WTC11 (cell line): ENCODE data around the gene DRAXIN. TPM values are rescaled to one million over a fixed set of nuclear protein-coding genes. Genes with fewer than 3 reads are reported as not detected.
A peak's percentile ranks its signal among the peaks of the same experiment; 100 is the strongest.

Experiments
- ATAC-seq: fragments of 200-7000 bp; cut with Tn5 transposase; 2 replicates; pipeline ENCODE4 v1.10.0; 2021; ENCODE audit warnings: mild to moderate bottlenecking, moderate library complexity
- CTCF ChIA-PET: fragments of 300-600 bp; sonication (Branson Sonifier 250); formaldehyde crosslinking; loops from one replicate; lab custom pipeline; 2021; ENCODE audit warnings: antibody characterized with exemption; lab: Charles Lee
- POLR2A ChIA-PET: fragments of 350-600 bp; sonication (Branson Sonifier 250); formaldehyde crosslinking; loops from one replicate; lab custom pipeline; 2021; ENCODE audit warnings: antibody characterized with exemption; lab: Charles Lee
- DNase-seq: peaks from one replicate; pipeline ENCODE4 v3.0.0; 2021; ENCODE audit warnings: low spot score
- H3K27ac Mint-ChIP-seq: 2 replicates; pipeline ENCODE4 v1.8.0; 2021; ENCODE audit warnings: mixed read lengths
- H3K27me3 Mint-ChIP-seq: 2 replicates; pipeline ENCODE4 v1.8.0; 2021; ENCODE audit warnings: low read depth, mild to moderate bottlenecking, moderate library complexity, mixed read lengths
- H3K36me3 Mint-ChIP-seq: 2 replicates; pipeline ENCODE4 v1.8.0; 2021; ENCODE audit warnings: mixed read lengths
- H3K4me1 Mint-ChIP-seq: 2 replicates; pipeline ENCODE4 v1.8.0; 2022; ENCODE audit warnings: mixed read lengths
- H3K4me3 Mint-ChIP-seq: 2 replicates; pipeline ENCODE4 v1.8.0; 2021; ENCODE audit warnings: mild to moderate bottlenecking, moderate library complexity, mixed read lengths
- H3K9me3 Mint-ChIP-seq: 2 replicates; pipeline ENCODE4 v1.8.0; 2021; ENCODE audit warnings: mixed read lengths
- ATF1 ChIP-seq: sonication (generic); formaldehyde crosslinking; IDR thresholded peaks from 2 replicates; pipeline ENCODE4 v1.8.1; 2023; ENCODE audit warnings: mild to moderate bottlenecking, moderate library complexity, missing genetic modification reagents
- CBFB ChIP-seq: sonication (generic); formaldehyde crosslinking; IDR thresholded peaks from 2 replicates; pipeline ENCODE4 v1.8.1; 2022; ENCODE audit warnings: mild to moderate bottlenecking, low read depth, missing genetic modification reagents
- ELF4 ChIP-seq: sonication (generic); formaldehyde crosslinking; IDR thresholded peaks from 2 replicates; pipeline ENCODE4 v1.8.1; 2022; ENCODE audit warnings: low read depth, mild to moderate bottlenecking, moderate library complexity, missing genetic modification reagents
- EMX1 ChIP-seq: fragments of 250-450 bp; sonication (Bioruptor Pico); IDR thresholded peaks from 2 replicates; pipeline ENCODE4 v1.8.0; 2021; ENCODE audit warnings: mild to moderate bottlenecking
- FOXK1 ChIP-seq: sonication (generic); formaldehyde crosslinking; IDR thresholded peaks from 2 replicates; pipeline ENCODE4 v1.8.0; 2022; ENCODE audit warnings: mild to moderate bottlenecking, moderate library complexity, missing genetic modification reagents
- FOXP1 ChIP-seq: sonication (generic); formaldehyde crosslinking; IDR thresholded peaks from 2 replicates; pipeline ENCODE4 v1.8.0; 2022; ENCODE audit warnings: missing genetic modification reagents, mild to moderate bottlenecking, moderate library complexity, borderline replicate concordance
- HMGA2 ChIP-seq: fragments of 250-450 bp; sonication (Bioruptor Pico); IDR thresholded peaks from 2 replicates; pipeline ENCODE4 v1.4.0; 2021; ENCODE audit warnings: mild to moderate bottlenecking, moderate library complexity
- NR1H2 ChIP-seq: sonication (generic); formaldehyde crosslinking; IDR thresholded peaks from 2 replicates; pipeline ENCODE4 v1.9.0; 2021; ENCODE audit warnings: mild to moderate bottlenecking, moderate library complexity, missing genetic modification reagents
- OVOL2 ChIP-seq: fragments of 250-450 bp; sonication (Bioruptor Pico); IDR thresholded peaks from 2 replicates; pipeline ENCODE4 v1.9.0; 2021; ENCODE audit warnings: mild to moderate bottlenecking, borderline replicate concordance
- SMAD3 ChIP-seq: sonication (generic); formaldehyde crosslinking; IDR thresholded peaks from 2 replicates; pipeline ENCODE4 v1.8.0; 2022; ENCODE audit warnings: missing genetic modification reagents, mild to moderate bottlenecking, borderline replicate concordance
- SP1 ChIP-seq: sonication (generic); formaldehyde crosslinking; conservative IDR thresholded peaks from 2 replicates; pipeline ENCODE4 v1.8.1; 2022; ENCODE audit warnings: missing genetic modification reagents
- TCF7 ChIP-seq: sonication (generic); formaldehyde crosslinking; IDR thresholded peaks from 2 replicates; pipeline ENCODE4 v1.8.0; 2022; ENCODE audit warnings: mild to moderate bottlenecking, low read depth, missing genetic modification reagents, moderate library complexity
- TP53 ChIP-seq: sonication (generic); formaldehyde crosslinking; IDR thresholded peaks from 2 replicates; pipeline ENCODE4 v1.8.1; 2023; ENCODE audit warnings: mild to moderate bottlenecking, missing genetic modification reagents
- total RNA-seq: library from RNA; stranded (reverse); gene quantifications from 3 replicates; pipeline ENCODE4 v1.2.3, GENCODE V29; 2021
- TF ChIP-seq, protein P1 (sequence below): fragments of 250-450 bp; sonication (Bioruptor Pico); IDR thresholded peaks from 2 replicates; pipeline ENCODE4 v1.9.0; 2021; ENCODE audit warnings: mild to moderate bottlenecking
- TF ChIP-seq, protein P2 (sequence below): sonication (generic); formaldehyde crosslinking; IDR thresholded peaks from 2 replicates; pipeline ENCODE4 v1.8.1; 2022; ENCODE audit warnings: missing genetic modification reagents, borderline replicate concordance
- TF ChIP-seq, protein P3 (sequence below): fragments of 250-450 bp; sonication (Bioruptor Pico); conservative IDR thresholded peaks from 2 replicates; pipeline ENCODE4 v1.9.0; 2021; ENCODE audit warnings: mild to moderate bottlenecking
- TF ChIP-seq, protein P4 (sequence below): sonication (generic); formaldehyde crosslinking; IDR thresholded peaks from 2 replicates; pipeline ENCODE4 v1.8.1; 2023; ENCODE audit warnings: mild to moderate bottlenecking, missing genetic modification reagents, moderate library complexity
- TF ChIP-seq, protein P5 (sequence below): sonication (generic); formaldehyde crosslinking; conservative IDR thresholded peaks from 2 replicates; pipeline ENCODE4 v1.8.1; 2022; ENCODE audit warnings: mild to moderate bottlenecking, missing genetic modification reagents

DRAXIN gene
- total RNA-seq, 1 experiment from 2014 or later, result 12.0 TPM

DNA sequence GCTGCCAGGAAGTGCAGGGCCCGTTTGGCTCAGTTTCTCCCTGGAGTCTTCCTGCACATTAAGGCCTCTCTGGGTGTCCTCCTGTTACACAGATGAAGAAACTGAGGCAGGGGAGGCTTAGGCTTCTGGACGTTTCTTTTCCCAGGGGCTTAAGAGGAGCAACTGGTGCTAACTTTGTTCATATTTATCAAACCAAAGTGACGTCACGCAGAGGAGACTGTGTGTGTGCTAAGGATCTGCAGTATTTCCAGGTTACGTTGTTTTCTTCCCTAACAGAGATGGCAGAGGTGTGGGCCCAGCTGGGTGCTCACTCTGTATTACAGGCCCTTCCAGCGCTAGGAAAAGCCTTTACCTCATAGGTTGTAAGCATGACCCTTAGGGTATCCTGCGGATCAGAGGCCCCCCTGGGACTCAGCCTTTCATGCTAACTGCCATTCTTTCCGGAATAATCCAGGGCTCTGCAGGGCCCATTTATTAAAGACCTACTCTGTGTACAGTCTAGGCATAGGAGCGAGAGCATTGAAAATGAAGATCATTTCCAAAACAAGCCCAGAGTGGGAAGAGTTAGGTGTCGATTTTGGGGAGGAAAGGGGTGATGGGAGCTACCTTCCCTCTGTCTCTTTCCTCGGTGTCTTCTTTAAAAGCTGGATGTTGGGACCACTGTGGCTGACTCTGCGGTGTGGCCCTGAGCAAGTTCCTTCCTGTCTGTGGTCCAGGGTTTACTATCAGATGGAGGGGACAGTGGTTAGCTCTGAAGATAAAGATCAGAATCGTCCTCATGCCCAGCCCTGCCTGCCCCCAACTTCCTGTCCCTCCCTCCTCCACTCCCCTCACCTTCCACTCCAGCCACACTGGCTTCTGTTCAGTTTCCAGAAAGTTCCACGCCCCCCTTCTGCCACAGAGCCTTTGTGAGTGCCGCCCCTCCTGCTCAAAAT lies 49.0 kb downstream of the DRAXIN start:
- no peaks in the 10 kb centered on the region; the same call in 1 of the 2 replicates for H3K36me3 Mint-ChIP-seq
- H3K9me3 Mint-ChIP-seq, result no peaks in the 10 kb centered on the region
- H3K27me3 Mint-ChIP-seq, result no peaks in the 10 kb centered on the region
- CTCF ChIA-PET, result interaction anchor here (1.1 to 2.6 kb wide), 4 partner anchors 29 to 95 kb away, joined by 3 to 10 read pairs (median 4); partner anchors contain the start of gene FBXO6
- POLR2A ChIA-PET, result no interaction called here
- ATAC-seq (no peak), DNase-seq (no peak)
- 0 out of 2 replicates have a peak overlapping the region, but pooled peaks have one; percentile 20 for H3K27ac Mint-ChIP-seq
- H3K4me1 Mint-ChIP-seq, result peaks cover 30% of the 10 kb centered on the region
- no peak overlapping the region for H3K4me3 Mint-ChIP-seq
- TF ChIP-seq EMX1 (CRISPR knock-in tag) (no peak), NR1H2 (CRISPR knock-in tag) (no peak), OVOL2 (no peak)

DNA sequence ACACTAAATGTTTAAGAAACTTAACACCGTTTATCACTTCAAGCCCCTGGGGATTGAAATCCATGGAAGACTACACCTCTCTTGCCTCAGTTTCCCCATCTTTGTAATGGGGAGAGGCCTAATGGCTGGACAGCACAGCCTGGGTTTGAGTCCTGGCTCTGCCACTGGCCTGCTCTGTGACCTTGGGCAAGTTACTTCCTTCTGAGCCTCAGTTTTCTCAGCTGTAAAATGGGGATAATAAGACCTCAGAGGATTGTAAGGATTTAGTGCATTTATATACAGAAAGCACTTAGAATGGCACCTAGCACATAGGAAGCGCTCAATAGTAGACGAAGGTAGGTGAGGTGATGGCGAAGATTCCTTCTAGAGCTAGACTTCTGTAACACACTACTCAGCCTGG lies 50.0 kb downstream of the DRAXIN start:
- POLR2A ChIA-PET, result no interaction called here
- ATAC-seq (no peak), DNase-seq (no peak)
- Mint-ChIP-seq H3K4me1 (peaks cover 28% of the 10 kb centered on the region), H3K27ac (no peak overlapping the region), H3K36me3 (peaks cover 9% of the 10 kb centered on the region), H3K4me3 (no peak overlapping the region), H3K27me3 (no peaks in the 10 kb centered on the region), H3K9me3 (no peaks in the 10 kb centered on the region)
- CTCF ChIA-PET, result interaction anchor here (0.6 to 2.6 kb wide), 13 partner anchors 17 to 261 kb away, joined by 3 to 10 read pairs (median 5); partner anchors contain the start of genes DRAXIN and FBXO6
- TF ChIP-seq, protein P1, sequence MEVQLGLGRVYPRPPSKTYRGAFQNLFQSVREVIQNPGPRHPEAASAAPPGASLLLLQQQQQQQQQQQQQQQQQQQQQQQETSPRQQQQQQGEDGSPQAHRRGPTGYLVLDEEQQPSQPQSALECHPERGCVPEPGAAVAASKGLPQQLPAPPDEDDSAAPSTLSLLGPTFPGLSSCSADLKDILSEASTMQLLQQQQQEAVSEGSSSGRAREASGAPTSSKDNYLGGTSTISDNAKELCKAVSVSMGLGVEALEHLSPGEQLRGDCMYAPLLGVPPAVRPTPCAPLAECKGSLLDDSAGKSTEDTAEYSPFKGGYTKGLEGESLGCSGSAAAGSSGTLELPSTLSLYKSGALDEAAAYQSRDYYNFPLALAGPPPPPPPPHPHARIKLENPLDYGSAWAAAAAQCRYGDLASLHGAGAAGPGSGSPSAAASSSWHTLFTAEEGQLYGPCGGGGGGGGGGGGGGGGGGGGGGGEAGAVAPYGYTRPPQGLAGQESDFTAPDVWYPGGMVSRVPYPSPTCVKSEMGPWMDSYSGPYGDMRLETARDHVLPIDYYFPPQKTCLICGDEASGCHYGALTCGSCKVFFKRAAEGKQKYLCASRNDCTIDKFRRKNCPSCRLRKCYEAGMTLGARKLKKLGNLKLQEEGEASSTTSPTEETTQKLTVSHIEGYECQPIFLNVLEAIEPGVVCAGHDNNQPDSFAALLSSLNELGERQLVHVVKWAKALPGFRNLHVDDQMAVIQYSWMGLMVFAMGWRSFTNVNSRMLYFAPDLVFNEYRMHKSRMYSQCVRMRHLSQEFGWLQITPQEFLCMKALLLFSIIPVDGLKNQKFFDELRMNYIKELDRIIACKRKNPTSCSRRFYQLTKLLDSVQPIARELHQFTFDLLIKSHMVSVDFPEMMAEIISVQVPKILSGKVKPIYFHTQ (CRISPR knock-in tag), result no peak
- TF ChIP-seq SP1 (no peak), FOXK1 (CRISPR knock-in tag) (no peak), TP53 (CRISPR knock-in tag) (no peak), HMGA2 (CRISPR knock-in tag) (no peak), ATF1 (CRISPR knock-in tag) (no peak), FOXP1 (CRISPR knock-in tag) (no peak), CBFB (no peak), EMX1 (CRISPR knock-in tag) (no peak), OVOL2 (no peak), ELF4 (CRISPR knock-in tag) (no peak), TCF7 (CRISPR knock-in tag) (no peak), SMAD3 (CRISPR knock-in tag) (no peak)
- TF ChIP-seq, protein P2, sequence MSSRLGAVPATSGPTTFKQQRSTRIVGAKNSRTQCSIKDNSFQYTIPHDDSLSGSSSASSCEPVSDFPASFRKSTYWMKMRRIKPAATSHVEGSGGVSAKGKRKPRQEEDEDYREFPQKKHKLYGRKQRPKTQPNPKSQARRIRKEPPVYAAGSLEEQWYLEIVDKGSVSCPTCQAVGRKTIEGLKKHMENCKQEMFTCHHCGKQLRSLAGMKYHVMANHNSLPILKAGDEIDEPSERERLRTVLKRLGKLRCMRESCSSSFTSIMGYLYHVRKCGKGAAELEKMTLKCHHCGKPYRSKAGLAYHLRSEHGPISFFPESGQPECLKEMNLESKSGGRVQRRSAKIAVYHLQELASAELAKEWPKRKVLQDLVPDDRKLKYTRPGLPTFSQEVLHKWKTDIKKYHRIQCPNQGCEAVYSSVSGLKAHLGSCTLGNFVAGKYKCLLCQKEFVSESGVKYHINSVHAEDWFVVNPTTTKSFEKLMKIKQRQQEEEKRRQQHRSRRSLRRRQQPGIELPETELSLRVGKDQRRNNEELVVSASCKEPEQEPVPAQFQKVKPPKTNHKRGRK (CRISPR knock-in tag), result no peak
- TF ChIP-seq, protein P3, sequence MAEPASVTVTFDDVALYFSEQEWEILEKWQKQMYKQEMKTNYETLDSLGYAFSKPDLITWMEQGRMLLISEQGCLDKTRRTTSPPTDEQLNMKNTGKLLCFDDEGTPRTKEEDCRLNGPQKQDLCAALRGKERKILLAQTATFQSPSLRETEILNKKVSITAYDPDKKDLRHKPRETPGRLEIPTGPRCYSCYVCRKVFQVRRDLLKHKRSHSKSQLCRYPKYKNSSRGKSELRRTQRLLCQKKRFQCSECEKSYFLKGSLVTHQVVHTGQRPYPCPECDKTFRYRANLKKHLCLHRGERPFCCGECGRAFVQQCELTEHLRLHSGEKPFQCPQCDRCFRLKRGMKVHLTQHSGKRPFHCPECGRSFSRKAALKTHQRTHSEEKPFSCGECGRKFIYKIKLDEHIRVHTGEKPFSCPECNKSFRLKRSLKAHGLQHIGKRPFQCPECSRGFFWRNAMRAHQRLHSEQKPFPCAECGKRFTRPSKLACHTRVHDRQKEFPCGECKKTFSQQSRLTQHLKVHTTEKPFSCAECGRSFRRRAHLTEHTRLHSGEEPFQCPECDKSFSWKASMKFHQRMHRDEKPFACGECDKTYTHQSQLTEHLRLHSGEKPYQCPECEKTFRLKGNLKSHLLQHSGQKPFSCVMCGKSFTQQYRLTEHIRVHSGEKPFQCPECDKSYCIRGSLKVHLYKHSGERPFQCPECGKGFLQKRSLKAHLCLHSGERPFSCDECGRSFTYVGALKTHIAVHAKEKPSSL (CRISPR knock-in tag), result no peak
- TF ChIP-seq, protein P4, sequence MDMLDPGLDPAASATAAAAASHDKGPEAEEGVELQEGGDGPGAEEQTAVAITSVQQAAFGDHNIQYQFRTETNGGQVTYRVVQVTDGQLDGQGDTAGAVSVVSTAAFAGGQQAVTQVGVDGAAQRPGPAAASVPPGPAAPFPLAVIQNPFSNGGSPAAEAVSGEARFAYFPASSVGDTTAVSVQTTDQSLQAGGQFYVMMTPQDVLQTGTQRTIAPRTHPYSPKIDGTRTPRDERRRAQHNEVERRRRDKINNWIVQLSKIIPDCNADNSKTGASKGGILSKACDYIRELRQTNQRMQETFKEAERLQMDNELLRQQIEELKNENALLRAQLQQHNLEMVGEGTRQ (CRISPR knock-in tag), result no peak
- TF ChIP-seq, protein P5, sequence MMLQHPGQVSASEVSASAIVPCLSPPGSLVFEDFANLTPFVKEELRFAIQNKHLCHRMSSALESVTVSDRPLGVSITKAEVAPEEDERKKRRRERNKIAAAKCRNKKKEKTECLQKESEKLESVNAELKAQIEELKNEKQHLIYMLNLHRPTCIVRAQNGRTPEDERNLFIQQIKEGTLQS, result no peak
